KBM-7 (cell line): Measurements from ENCODE around the gene ADAM22.

ENCODE experiments used
- DNase-seq: peaks from one replicate; pipeline ENCODE4 v3.0.0-alpha.2; 2015
- in situ Hi-C: fragments of 300-500 bp; cut with MboI; formaldehyde crosslinking; loops from 2 replicates; pipeline ENCODE4 v1.14.3; 2020; ENCODE audit warnings: low sequenced_read_pairs, low pct_unique_long_range_greater_than_20kb, mixed read lengths

ADAM22 gene

DNA sequence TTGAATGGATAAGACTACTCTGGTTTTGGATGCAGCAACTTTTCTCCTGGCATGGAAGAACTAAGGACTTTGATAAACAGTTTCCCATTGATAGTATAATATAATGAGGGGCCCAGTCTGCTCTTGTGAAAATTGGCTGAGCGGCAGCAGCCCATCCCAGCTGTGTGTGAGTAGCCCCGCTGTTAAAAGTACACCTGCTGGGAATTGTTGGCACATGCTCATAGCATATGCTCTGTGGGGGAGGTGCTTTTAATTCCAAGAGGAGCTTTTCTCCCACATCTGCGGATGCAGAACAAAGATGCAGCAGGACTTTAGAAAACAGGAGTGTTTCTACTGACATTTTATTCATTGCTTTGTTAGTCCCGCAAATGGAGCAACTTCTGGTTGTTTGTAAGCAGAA, 266.7 kb downstream of the ADAM22 start:
- DNase-seq, result no peak
- in situ Hi-C loops, result no loop called here

DNA sequence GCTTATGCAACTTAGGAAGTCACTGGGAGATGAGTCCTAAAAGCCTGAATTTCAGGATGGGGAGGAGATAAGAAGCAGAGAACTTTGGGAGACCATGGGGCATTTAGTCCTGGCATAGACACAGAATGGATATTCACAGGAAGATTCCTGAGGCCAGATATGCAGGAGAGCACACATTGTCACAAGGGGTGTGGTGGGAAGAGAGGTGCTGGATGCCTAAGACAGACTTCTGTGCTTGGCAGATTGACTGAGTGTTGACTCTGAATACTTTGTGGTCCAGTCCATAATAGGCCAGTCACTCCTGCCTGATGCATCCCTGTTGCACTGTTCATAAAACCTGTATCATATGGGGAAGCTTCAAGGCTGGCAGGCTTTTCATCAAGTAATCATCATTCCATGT, 267.3 kb downstream of the ADAM22 start:
- no peak for DNase-seq
- in situ Hi-C loops, result no loop called here

DNA sequence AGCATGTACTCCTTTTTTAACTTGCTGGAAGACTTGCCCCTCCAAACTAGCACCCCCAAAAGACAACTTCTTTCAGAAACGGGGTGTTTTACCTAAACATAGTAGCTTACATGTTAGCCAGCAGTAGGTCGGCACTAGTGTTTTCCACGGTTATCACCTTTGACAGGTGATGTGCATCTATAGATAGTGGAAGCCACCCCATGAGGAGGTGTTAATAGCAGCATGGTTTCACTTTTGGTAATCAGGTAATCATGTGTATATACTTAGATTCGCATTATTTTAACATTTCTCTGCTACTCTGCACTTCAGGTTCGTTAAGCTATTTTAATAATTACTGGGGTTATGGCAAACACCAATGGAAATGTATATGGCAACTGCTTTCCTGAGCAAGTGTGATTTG, 268.2 kb downstream of the ADAM22 start:
- in situ Hi-C loops, result no loop called here
- DNase-seq, result no peak

DNA sequence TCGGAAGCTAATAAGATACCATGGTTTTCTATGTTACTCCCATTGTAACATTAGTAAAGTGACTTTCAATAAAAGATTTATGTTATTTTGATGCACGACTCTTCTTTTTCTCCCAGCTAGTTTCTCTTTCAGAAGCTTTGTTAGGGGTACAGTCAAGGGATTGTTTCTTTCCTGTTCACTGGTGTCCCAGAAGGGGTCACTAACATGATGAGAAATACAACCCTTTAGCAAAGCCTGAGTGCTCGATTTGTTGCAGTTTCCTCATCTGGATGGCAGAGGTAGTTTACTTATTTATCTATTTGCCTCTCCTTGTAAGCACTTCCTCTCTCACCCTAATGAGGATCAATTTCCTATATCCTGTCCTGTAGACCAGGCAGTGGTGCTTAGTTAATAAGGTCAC, 268.7 kb downstream of the ADAM22 start:
- no peak for DNase-seq
- in situ Hi-C loops, result no loop called here

DNA sequence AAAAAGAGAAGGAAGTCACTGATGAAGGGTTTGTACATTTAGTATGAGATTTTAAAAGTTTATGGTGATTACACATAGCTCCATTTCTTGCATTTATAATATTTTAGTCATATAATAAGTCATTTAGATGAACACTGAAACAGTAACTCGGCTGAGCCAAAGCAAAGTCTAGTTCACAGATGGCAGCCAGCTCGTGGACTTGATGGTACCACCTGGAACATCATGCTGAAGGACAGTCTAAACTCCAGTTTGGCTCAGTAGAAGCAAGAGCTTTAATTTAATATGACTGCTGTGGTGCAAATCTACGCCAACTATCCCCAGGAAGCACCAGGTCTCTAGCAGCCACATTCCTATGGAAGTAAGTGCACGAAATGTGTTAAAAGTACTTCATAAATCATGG, 269.4 kb downstream of the ADAM22 start:
- DNase-seq, result no peak
- in situ Hi-C loops, result no loop called here

DNA sequence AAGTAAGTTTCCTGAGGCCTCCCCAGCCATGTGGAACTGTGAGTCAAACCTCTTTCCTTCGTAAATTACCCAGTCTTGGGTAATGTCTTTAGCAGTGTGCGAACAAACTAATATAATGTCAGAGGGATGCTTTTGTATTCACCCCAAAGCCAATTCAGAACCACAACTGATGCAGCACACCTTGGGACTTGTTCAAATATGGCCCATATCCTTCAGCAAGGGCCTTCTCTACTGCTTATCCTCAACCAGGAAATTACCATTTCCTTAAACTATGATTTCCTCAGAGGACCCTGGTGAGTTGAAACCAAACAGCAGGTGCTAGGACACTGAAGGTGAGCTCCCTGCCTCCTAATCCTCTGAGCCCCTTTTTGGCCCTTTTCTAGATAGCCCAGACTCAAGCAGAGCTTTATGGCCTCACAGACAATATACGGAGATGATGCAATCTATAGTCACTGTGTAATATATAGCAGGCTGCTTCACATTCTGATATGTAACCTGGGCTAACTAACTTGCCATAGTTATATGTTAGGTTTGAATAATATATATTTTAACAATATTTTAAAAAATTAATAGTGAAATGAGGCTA, 270.6 kb downstream of the ADAM22 start:
- in situ Hi-C loops, result no loop called here
- no peak for DNase-seq

DNA sequence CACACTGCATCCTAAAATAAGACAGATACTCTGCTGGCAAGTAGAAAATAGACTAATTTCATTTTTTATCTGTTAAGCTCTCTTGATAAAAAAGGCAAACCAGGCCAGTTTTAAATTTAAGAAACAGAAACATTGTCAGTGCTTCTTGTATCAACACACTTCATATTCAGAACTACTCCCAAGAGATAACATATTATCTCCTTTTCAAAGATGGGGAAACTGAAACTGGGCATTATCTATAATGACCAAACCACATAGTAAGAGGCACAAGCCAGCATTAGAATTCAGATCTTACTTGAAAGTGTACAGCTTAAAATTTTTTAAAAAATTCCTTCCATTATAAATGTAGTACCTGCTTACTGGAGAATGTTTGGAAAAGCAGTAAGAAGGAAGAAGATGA, 271.1 kb downstream of the ADAM22 start:
- in situ Hi-C loops, result no loop called here
- no peak for DNase-seq

DNA sequence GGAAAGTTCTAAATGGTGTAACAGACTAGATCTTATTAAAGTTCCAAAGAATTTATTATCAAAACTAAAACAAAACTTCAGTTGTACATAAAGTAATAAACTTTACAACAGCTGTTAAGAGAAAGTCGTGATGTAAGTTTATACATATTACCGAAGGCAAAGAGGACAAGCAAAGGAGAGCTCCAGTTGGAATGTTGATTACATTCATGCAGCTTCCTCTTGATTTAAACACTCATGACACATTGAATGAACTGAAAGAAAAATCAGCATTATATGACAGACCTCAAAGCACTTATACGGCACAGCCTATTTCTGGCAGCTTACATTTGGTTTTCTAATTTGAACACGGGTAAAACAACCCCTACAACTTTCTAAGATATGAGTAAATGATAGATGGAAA, 272.2 kb downstream of the ADAM22 start:
- DNase-seq, result no peak
- in situ Hi-C loops, result no loop called here

DNA sequence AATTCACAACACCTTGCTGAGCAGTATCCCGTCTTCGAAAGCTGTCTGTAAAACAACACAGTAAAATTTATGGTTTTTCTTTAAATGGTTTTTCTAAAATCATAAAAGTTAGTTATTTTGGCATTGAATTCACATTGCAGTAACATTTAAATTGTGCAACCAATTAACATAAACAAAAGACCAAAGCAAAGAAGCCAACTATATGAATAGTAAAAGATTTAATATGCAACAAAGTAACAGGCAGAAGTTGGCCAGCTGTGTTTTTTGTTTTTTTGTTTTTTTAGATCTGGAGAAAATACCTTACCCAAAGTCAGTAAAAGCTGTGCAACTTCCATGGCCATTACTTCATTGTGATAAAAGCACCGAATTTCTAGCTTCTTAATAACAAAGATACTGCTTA, 274.5 kb downstream of the ADAM22 start:
- no peak for DNase-seq
- in situ Hi-C loops, result no loop called here

DNA sequence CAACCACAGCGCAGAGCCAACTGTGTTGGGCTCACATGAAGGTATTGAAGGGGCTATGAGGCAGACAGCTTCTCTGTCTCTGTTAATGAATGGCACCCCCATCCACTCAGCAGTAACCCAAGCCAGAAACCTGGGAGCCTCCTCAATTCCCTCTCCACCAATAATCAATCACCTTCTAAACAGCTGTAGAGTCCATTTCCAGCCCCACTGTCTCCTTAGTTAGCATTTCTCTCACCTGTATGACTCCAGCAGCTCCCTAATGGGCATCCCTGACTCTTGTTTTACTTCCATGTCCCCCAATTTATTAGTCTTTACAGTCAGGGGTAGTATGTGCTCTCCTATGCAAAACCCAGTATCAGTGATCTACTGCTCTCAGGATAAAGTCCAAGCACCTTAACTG, 278.9 kb downstream of the ADAM22 start:
- in situ Hi-C loops, result no loop called here
- DNase-seq, result no peak

DNA sequence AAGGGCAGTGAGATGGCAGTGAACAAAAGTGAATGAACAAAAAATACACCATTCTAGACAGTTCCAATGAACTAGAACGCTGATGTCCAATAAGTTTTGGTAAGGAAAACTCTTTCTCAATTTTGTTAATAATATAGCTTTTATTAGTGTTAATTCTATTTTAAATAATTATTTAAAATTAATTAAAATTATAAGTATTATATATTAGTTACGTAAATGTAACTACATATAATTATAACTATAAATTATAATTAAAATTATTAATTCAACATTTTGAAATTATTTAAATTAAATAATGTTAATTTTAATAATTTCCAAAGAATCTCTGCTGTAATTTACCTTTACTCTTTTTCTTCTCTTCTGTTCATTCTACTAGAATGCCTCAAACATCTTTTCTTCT, 280.4 kb downstream of the ADAM22 start:
- in situ Hi-C loops, result no loop called here
- no peak for DNase-seq

DNA sequence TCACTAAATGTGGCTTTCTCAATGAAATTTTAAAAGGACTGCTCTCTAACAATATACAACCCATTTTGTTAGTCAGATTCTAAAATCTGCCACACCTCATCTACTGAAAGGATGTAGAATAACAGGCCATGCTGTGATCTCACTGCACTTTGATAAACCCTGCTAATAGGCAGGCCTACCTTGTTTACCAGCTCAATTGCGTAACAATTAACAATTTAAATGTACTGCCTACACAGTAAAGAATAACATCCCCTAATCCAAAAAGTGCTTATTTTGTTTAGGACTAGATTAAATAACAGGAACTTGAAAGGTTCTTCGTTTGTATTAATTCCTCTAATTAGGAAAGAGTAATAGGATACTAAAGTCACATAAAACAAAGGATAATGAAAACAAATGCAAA, 281.2 kb downstream of the ADAM22 start:
- DNase-seq, result no peak
- in situ Hi-C loops, result no loop called here

DNA sequence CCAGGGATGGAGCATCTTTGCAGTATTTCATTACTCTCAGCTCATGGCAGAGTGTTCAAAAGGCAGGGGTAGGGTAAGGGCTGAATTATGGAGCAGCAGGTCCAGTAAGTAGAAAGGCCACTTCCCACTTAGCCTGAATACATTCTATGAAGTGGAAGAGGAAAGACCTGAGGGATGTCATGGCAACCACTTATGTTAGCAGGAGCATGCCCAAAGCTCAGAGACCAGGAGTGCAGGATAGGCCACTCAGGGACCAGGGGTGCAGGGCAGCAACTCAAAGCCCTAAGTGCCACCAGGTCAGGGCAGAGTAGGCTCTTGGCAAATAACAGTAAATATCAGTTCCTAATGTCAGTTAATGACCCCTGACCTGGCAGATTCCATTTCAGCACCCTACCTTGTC, 282.2 kb downstream of the ADAM22 start:
- DNase-seq, result no peak
- in situ Hi-C loops, result no loop called here

DNA sequence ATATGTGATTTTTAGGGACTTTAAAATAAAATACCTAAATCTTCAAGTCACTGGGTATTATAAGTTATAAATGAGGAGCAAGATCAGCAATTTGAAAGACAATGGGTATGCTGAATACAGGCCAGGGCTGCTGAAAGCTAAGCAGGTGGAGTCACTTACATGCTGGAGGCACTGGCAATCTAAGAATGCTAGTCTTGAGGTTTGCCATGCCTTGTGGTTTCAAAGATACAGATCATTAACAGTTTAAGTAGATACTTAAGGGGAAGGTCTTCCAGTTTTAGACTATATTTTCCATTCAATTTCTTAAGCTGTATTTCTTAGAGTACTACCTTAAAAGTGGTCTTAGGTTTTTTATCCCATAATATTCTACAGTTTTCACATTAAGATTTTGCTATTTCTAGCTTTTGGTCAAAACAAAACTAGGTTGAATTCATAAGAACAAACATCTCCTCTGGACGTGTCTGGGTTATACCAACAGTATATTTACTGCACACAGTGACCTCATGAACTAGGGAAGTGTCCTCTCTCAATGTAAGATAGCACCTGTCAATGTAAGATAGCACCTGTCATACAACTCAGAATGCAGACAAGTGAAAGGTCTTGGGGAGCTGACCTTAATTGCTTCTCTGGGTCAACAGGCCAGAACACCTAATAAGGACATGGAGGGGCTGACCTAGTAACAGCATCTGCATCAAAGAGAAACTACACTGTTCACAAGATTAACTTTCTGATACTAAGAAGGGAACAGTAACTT, 283.8 kb downstream of the ADAM22 start:
- in situ Hi-C loops, result no loop called here

DNA sequence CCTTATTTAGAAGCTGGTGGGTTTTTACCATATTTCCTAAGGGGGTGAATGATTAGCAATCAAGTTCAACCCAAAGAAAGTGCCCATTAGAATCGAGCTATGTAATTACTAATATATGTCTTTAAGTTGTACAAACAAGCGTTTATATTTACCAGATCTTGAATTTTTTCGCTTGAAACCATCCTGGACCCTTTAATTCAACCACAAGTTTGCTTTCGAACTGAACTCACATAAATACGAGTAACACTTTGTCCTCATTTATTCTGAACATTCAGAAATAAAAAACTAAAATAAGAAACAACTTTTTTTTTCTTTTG, 284.3 kb downstream of the ADAM22 start:
- in situ Hi-C loops, result no loop called here
- DNase-seq, result peak; percentile 38

More for the DNA sequence above, 283.8 kb downstream of the ADAM22 start:
- DNase-seq, result peak; percentile 48

DNA sequence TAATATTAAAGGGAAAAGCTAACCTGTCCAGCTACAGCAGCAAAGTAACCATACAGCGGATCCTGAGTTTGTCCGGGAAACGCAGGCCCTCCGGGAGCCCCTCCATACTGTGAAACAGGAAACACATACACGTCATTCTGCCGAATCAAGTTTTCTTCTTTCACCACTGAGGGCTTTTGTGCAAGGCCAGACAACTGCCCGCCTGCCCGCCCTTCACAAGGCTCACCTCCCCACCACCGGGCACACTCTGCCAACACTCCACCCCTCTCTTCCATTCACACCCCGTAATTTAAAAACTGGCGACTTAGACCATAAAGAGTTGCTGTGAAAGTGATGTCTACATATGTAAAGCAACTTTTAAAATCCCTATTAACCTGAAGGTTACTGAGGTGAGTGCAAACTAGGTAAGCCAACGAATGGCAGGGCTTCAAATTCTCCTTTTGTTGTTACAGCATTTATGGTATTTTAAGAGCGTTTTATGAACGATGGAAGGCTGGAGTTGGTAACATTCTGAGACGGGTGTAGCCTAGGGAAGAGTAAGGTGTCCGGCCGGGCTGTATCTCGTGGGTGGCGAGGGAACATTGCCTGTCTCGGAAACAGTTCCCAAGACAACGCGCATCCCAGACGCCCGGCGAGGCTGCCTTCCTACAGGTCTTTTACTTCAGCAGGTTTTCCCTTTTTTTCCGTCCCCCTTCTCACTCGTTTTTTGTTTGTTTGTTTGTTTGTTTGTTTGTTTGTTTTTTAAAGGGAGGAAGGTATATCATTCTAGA, 285.0 kb downstream of the ADAM22 start:
- in situ Hi-C loops, result no loop called here
- DNase-seq, result peak; percentile 59

DNA sequence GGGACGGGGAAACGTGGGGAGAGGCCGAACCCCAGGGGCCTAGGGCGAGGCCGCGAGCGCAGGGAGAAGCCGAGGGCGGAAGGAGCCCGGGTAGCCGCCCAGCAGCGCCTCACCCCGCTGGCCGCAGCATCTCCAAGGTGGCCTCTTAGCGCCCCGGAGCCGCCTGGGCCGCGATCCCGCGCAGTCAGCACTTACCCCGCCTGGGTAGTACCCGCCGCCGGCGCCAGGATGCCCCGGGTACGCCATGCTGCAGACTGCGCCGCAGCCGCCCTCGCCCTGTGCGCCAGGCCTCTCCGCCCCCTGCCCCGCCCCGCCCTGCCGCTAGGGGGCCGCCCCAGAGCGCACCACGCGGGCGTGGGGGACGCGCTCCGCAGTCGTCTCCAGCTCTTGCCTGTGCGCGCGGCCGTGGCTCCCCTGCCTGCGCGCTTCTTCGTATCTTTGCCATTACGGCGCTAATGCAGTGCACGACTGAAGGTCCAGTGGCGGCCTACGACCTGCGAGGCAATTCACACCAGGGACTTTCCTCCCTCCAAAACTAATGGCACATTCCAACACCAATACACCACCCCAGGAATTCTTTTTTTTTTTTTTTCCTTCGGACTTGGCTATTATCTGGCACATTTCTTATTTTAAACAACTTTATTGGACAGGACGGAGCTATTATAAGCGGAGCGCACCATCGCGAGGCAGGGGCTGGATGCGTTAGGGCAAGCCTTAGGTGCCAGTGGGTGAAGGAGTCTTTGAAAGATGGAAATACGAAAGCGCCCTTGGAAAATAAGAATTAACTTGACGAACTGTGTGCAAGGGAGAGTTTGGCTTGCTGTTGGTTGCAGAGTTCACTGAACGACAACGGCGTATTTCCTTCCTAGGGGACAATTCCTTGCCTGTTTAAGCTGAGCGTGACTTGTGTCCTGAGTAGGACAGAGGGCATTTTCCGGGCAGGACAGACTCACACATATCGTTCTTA, 286.0 kb downstream of the ADAM22 start, which contains the start of gene SRI:
Gene SRI (minus strand): TSS at position 258 of the 967 bp plus-strand sequence. CDS start 12 bp downstream, at position 246.
- DNase-seq, result peak; percentile 86
- in situ Hi-C loops, result no loop called here

DNA sequence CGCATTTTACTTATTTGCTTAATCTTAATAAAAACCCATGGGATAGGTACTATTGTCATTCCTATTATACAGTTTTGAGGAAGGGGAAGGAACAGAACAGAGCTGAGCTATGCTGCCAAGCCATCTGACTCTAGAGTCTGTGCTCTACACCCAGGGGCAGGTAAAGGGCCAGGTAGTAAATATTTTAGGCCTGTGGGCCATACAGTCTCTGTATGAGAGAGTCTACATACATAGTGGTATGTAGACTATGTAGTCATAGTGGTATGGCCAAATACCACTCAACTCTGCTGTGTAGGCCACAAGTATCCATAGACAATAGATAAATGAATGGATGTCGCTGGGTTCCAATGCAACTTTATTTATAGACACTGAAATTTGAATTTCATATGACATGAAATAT, 289.2 kb downstream of the ADAM22 start:
- in situ Hi-C loops, result no loop called here
- DNase-seq, result no peak

DNA sequence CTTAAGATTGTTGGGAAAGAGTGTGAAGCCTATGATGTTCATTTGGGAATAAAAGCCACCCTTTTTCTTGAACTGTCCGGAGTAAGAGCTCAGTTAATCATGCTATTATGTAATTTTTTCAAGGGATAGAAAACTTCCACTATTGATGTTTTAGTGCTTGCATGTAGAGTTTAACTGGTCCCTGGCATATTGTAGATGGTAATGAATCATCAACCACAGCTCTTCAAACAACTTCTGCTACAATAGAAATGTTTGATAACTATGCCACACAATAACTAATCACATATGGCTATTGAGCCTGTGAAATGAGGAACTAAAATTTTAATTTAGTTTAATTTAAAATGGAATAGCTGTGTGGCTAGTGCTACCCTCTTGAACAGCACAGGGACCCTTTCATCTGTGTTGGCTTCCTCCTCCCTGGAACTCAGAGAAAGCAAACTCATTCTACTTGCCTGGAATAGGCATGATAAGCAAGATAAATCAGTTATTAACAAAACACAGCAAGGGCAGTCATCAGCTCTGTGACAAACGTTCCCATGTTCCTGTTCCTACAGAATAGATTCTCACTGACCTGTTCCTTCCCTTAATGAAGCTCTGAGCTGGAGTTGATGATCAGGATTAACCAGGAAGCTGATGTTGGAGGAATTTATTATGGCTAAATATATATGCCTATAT, 290.7 kb downstream of the ADAM22 start:
- in situ Hi-C loops, result no loop called here
- DNase-seq, result no peak
